Activated naive CD4-positive, alpha-beta T cell treated with anti-CD3 and anti-CD28 coated beads, Interleukin-2, amount 50 U/mL, for 72 hours (primary cell): ENCODE results near the gene PADI1. TPM values are rescaled to one million over a fixed set of nuclear protein-coding genes. Genes with fewer than 3 reads are reported as not detected.

Source experiments
- ATAC-seq, 2 donors: fragments of 150-1000 bp; cut with Tn5 transposase; 2 replicates each; pipeline ENCODE4 v1.10.0; 2021; ENCODE audit warnings: mild to moderate bottlenecking in 2 of 2, moderate library complexity in 2 of 2
- DNase-seq, 2 donors: peaks; one replicate each; pipeline ENCODE4 v3.0.0; 2021 to 2022; ENCODE audit warnings: low spot score in 2 of 2
- H3K27ac Mint-ChIP-seq, 2 donors: one replicate each; pipeline ENCODE4 v1.8.0; 2022; ENCODE audit warnings: mild to moderate bottlenecking in 2 of 2, mixed read lengths in 2 of 2
- H3K36me3 Mint-ChIP-seq, 2 donors: one replicate each; pipeline ENCODE4 v1.8.0; 2022; ENCODE audit warnings: mixed read lengths in 2 of 2
- H3K9me3 Mint-ChIP-seq, 2 donors: one replicate each; pipeline ENCODE4 v1.8.0; 2022; ENCODE audit warnings: mixed read lengths in 2 of 2
- total RNA-seq, 2 donors: library from RNA; stranded (reverse); gene quantifications; one replicate each; pipeline ENCODE4 v1.2.3, GENCODE V29; 2022

The PADI1 gene
- total RNA-seq, 2 donors from 2014 or later: not detected

DNA sequence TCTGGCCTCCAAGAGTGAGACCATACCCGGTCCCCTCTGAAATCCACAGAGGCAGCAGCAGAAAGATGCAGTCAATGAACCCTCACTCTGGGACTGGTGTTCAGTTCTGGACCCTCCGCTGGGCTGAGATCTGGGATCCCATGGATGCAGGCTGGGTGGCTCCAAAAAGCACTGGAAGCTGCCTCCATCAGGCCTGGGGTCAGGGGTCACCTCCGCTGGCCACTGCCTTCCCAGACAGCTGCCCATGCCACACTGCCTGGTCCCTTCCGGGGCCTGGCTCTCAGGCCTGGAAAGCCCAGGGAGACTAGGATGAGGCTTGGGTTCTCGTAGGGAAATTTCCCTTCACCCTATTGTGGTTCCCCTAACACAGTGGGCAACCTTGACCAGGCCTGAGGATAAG is 81.7 kb downstream of the PADI1 start:
- DNase-seq (no peak), ATAC-seq (no peak)
- no peak overlapping the region for H3K27ac Mint-ChIP-seq
- no peaks in the 10 kb centered on the region for H3K36me3 Mint-ChIP-seq
- no peaks in the 10 kb centered on the region for H3K9me3 Mint-ChIP-seq

DNA sequence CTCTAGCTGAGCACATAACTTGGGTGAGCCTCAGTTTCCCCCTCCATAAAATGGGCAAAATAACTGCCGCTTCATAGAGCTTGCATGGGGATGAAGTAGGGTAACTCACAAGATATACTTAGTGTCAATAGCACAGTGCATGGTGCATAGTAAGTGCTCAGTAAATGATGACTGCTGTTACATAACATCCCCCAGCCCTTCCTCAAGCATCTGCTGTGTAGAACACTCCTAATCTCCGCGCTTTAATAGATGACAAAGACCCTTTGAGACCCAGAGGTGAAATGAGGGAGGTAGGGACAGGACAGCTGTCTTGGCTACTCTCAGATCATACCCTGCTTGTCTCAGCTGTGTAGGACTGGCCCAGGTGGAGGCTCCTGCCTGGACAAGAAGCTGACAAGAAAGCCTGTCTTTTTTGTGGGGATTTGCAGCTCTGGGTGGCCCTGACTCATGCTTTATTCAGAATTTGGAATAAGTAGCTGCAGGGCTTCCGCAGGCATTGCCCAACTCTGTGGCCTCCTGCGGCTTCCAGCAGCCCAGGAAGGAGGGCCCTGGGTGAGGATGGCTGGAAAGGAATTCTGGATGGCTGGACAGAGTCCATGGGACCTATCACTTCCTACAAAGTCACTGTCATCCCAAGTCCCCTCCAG is 82.3 kb downstream of the PADI1 start:
- Mint-ChIP-seq H3K36me3 (no peaks in the 10 kb centered on the region), H3K27ac (no peak overlapping the region), H3K9me3 (no peaks in the 10 kb centered on the region)
- DNase-seq: no peak
- no peak for ATAC-seq

DNA sequence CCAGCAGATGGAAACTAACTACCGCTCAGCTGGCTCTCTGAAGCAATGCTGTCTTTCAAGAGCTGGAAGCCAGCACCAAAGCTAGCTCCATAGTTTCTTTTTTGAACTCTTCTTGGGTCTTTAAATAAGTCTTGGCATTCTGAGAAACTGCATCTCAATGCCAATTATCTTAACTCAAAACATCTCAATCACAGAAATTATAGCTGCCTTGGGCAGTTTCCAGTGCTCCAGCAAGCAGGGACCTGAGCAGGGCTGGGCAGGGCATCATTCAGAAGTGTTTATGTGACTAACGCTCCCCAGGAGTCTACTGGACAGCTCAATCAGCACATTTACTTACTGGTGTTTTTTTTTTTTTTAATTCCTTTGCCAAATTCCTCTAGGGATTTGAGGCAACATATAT is 84.8 kb downstream of the PADI1 start:
- ATAC-seq (no peak), DNase-seq (no peak)
- no peaks in the 10 kb centered on the region for H3K9me3 Mint-ChIP-seq
- H3K36me3 Mint-ChIP-seq: no peaks in the 10 kb centered on the region
- no peak overlapping the region for H3K27ac Mint-ChIP-seq

DNA sequence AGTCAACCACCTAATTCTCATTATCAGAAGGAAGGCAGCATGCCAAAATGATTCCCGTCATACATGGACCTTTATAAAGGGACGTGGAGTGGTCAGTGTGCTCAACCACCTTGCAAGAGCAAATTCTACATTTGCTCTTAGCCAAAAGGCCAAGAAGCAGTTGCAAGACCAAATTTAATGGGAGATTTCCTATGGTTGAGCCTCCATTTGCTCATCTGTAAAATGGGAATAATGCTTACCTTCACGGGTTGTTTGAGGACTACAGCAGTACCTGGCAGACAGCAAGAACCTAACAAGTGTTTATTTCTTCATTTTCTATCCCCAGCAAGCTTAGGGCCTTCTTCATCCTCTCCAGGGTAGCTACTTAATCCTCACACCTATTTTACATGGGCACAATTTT is 85.6 kb downstream of the PADI1 start:
- H3K9me3 Mint-ChIP-seq: no peaks in the 10 kb centered on the region
- DNase-seq (no peak), ATAC-seq (no peak)
- H3K36me3 Mint-ChIP-seq: no peaks in the 10 kb centered on the region
- H3K27ac Mint-ChIP-seq: no peak overlapping the region

DNA sequence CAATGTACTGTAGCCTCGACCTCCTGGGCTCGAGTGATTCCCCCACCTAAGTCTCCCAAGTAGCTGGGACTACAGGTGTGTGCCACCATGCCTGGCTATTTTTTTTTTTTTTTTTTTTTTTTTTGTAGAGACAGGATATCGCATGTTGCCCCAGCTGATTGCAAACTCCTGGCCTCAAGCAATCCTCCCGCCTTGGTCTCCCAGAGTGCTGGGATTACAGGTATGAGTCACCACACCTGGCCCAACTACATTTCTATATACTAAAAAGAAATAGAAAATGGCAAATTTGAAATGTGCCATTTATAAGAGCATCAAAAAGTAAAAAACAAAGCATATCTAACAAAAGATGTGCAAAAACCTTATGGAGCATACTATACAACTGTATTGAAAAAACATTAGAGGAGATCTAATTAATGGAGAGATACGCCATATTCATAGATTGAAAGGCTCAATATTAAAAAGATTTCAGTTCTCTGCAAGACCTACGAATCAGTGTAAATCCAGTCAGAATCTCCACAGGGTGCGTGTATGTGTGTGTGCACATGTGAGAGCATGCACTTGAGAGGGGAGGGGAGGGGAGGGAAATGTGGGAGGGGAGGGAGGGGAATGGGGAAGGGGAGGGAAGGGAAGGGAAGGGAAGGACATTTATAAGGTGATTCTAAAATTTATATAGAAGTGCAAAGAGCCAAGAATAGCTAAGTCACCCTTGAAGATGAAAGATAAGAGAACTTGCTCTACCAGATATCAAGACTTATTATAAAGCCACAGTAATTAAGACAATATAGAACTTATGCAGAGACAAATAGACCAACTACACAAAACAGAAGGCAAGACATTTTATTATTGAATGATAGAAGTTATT is 87.6 kb downstream of the PADI1 start:
- no peaks in the 10 kb centered on the region for H3K9me3 Mint-ChIP-seq
- H3K36me3 Mint-ChIP-seq: no peaks in the 10 kb centered on the region

DNA sequence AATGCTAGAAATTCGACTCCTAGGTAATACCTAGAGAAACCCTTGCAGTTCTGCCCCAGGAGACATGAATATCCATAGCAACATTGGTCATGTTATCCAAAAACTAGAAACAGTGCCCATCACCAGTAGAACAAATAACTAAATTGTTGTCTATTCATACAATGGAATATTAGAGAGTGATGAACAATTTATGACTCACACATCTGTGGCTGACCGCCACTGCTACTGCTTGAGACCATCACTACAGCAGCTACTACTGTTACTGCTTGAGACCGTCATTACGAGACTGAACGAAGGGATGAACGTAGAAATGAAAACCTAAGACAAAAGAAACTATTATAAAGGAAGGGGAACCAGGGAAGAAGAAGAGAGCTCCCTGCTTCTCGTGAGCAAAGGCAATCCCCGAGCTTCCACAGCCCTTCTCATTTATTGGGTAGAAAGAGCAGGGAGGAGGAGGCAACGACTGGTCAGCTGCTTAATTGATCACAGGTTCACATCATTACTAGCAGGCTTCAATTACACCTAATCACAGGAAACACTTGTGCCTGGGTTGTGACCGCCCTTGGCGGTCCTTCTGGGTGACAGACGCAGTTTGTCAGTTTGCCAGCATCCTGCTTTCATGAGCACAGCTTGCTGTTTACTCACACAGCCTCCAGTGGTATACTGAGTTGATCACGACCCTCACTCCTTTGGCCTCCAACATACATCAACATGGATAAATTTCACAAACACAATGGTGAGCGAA is 88.9 kb downstream of the PADI1 start:
- no peak for DNase-seq
- H3K9me3 Mint-ChIP-seq: no peaks in the 10 kb centered on the region
- no peak for ATAC-seq
- H3K36me3 Mint-ChIP-seq: peaks cover 0 to 4% of the 10 kb centered on the region in 2 donors
- H3K27ac Mint-ChIP-seq: no peak overlapping the region

More for the DNA sequence above, 87.6 kb downstream of the PADI1 start:
- no peak overlapping the region for H3K27ac Mint-ChIP-seq
- ATAC-seq: no peak
- no peak for DNase-seq

DNA sequence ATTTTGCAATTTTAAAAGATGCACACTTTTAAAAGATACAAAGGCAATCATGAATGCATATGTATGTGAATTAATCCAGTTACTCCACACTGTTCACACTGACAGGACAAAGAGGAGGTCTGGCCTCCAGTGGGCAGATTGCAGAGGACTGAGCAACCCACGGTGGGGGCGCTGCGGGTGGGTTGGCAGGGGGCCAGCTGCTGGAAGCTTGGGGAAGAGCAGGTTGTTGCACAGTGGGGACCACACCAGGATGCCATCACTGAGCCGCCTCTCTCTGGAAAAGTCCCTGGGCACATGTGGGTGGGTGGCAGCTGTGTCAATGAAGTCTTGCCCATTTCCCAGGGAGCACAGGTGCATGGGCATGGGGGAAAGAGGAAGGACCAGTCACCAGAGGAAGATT is 90.4 kb downstream of the PADI1 start:
- no peak for ATAC-seq
- no peak overlapping the region for H3K27ac Mint-ChIP-seq
- H3K9me3 Mint-ChIP-seq: no peaks in the 10 kb centered on the region
- DNase-seq: no peak
- H3K36me3 Mint-ChIP-seq: peaks cover 0 to 11% of the 10 kb centered on the region in 2 donors

Other genes starting within 250 kb of the PADI1 start
- under 1 TPM in 1 of 2 donors, not detected in 1; 0.37 TPM for gene MFAP2, start 224.5 kb upstream of the PADI1 start, total RNA-seq
- 10 to 100 TPM; 13.9 to 24.7 TPM for gene ATP13A2, start 193.2 kb upstream of the PADI1 start, total RNA-seq
- 100 to 1,000 TPM; 105 to 134 TPM for gene SDHB, start 151.1 kb upstream of the PADI1 start, total RNA-seq
- under 1 TPM; 0.11 to 0.12 TPM for gene PADI2, start 85.7 kb upstream of the PADI1 start, total RNA-seq
- gene PADI3, start 44.0 kb downstream of the PADI1 start, total RNA-seq: not detected
- 1 to 10 TPM; 1.3 to 2.4 TPM for gene PADI4, start 103.1 kb downstream of the PADI1 start, total RNA-seq
- not detected for gene PADI6, start 167.1 kb downstream of the PADI1 start, total RNA-seq
- 100 to 1,000 TPM; 113 to 132 TPM for gene RCC2, start 234.5 kb downstream of the PADI1 start, total RNA-seq